D721Med (cell line): ENCODE measurements around the gene KRT20.

Experiments used
- DNase-seq: peaks from one replicate; pipeline ENCODE4 v3.0.0; 2011; ENCODE audit warnings: low spot score; ENCODE audit not compliant: insufficient read length
- FAIRE-seq: peaks from 2 replicates; lab custom pipeline; 2011; peaks lifted over from hg19 to GRCh38; lab: Jason Lieb, UNC
- CTCF ChIP-seq: IDR thresholded peaks from 2 replicates; pipeline ENCODE4 v1.5.1; 2012; ENCODE audit warnings: mild to moderate bottlenecking, control low read depth; ENCODE audit not compliant: insufficient read depth; ENCODE audit errors: missing control alignments

The KRT20 gene

GRCh38 chr17:40900809-40901356 is 15.8 kb upstream of the KRT20 start:
- no peak for TF ChIP-seq CTCF
- no peak for FAIRE-seq
- DNase-seq: no peak

GRCh38 chr17:40896916-40897455 is 11.9 kb upstream of the KRT20 start:
- FAIRE-seq (no peak), DNase-seq (no peak)
- TF ChIP-seq CTCF: no peak

GRCh38 chr17:40895106-40895730 is 10.2 kb upstream of the KRT20 start:
- no peak for DNase-seq
- TF ChIP-seq CTCF: no peak
- no peak for FAIRE-seq

- TF ChIP-seq CTCF: no peak
- DNase-seq (no peak), FAIRE-seq (no peak)
These were observed 3.2 kb upstream of the KRT20 start for GRCh38 chr17:40888196-40888720.

- no peak for FAIRE-seq
- no peak for DNase-seq
- TF ChIP-seq CTCF: no peak
These were observed 1.0 kb upstream of the KRT20 start for GRCh38 chr17:40886090-40886489.

GRCh38 chr17:40883626-40884334 is 1.3 kb downstream of the KRT20 start:
- FAIRE-seq: no peak
- no peak for TF ChIP-seq CTCF
- no peak for DNase-seq
